K562 (cell line): ENCODE data around the gene HSD17B8. TPM values are rescaled to one million over a fixed set of nuclear protein-coding genes. Genes with fewer than 3 reads are reported as not detected.

Source experiments
- BACH1 ChIP-seq: fragments of 200-800 bp; sonication (Bioruptor generic); IDR thresholded peaks from 2 replicates; pipeline ENCODE4 v1.6.1; 2016; ENCODE audit warnings: missing genetic modification characterization, missing compliant biosample characterization
- CLOCK ChIP-seq: fragments of 250-450 bp; sonication (Bioruptor Pico); IDR thresholded peaks from 2 replicates; pipeline ENCODE4 v1.4.0; 2020; ENCODE audit warnings: mild to moderate bottlenecking, moderate library complexity, borderline replicate concordance
- CREB3 ChIP-seq: fragments of 450-650 bp; conservative IDR thresholded peaks from 2 replicates; pipeline ENCODE4 v1.6.1; 2016; ENCODE audit warnings: missing genetic modification characterization, low read depth, mild to moderate bottlenecking, missing compliant biosample characterization, moderate library complexity
- DPF2 ChIP-seq: fragments of 450-650 bp; IDR thresholded peaks from 2 replicates; pipeline ENCODE4 v1.6.1; 2016
- E2F6 ChIP-seq, 2 experiments: IDR thresholded peaks; 2 replicates each; pipeline ENCODE4 v1.6.1; 2011; ENCODE audit warnings: borderline replicate concordance in 1 of 2, control low read depth in 1 of 2, low read depth in 1 of 2, low read length in 1 of 2, mild to moderate bottlenecking in 1 of 2, mixed read lengths in 1 of 2, moderate library complexity in 1 of 2; ENCODE audit not compliant: insufficient read depth in 1 of 2, insufficient read length in 1 of 2, poor library complexity in 1 of 2, severe bottlenecking in 1 of 2; ENCODE audit errors: extremely low read depth in 1 of 2
- FOXK1 ChIP-seq: sonication (generic); formaldehyde crosslinking; IDR thresholded peaks from 2 replicates; pipeline ENCODE4 v1.8.0; 2022; ENCODE audit warnings: missing genetic modification reagents, mild to moderate bottlenecking, borderline replicate concordance
- HDGF ChIP-seq: fragments of 450-650 bp; IDR thresholded peaks from 2 replicates; pipeline ENCODE4 v1.6.1; 2016
- HMG20B ChIP-seq: fragments of 250-450 bp; sonication (Bioruptor Pico); IDR thresholded peaks from 2 replicates; pipeline ENCODE4 v1.5.0; 2021; ENCODE audit warnings: mild to moderate bottlenecking
- MITF ChIP-seq: IDR thresholded peaks from 2 replicates; pipeline ENCODE4 v1.6.1; 2014; ENCODE audit warnings: antibody characterized with exemption
- NFRKB ChIP-seq: fragments of 450-650 bp; IDR thresholded peaks from 2 replicates; pipeline ENCODE4 v1.6.1; 2016; ENCODE audit warnings: low read depth
- OTX1 ChIP-seq: fragments of 450-650 bp; formaldehyde crosslinking; IDR thresholded peaks from 2 replicates; pipeline ENCODE4 v1.4.0; 2022; ENCODE audit warnings: mild to moderate bottlenecking
- SMARCA5 ChIP-seq: fragments of 450-650 bp; IDR thresholded peaks from 2 replicates; pipeline ENCODE4 v1.6.1; 2016
- TSHZ1 ChIP-seq: fragments of 250-450 bp; sonication (Bioruptor Pico); IDR thresholded peaks from 2 replicates; pipeline ENCODE4 v1.4.0; 2020; ENCODE audit warnings: mild to moderate bottlenecking, moderate library complexity
- XRCC5 ChIP-seq: fragments of 200-400 bp; formaldehyde crosslinking; IDR thresholded peaks from 2 replicates; pipeline ENCODE4 v1.6.1; 2017; ENCODE audit warnings: low read depth, mild to moderate bottlenecking, low read length
- ZNF830 ChIP-seq: fragments of 250-450 bp; sonication (Bioruptor Pico); IDR thresholded peaks from 2 replicates; pipeline ENCODE4 v1.5.0; 2021; ENCODE audit warnings: mild to moderate bottlenecking
- polyA plus RNA-seq, 8 experiments: library from polyadenylated mRNA; depleted of rRNA in 4 of 8; stranded (reverse) in 5 of 8; unstranded in 3 of 8; fragments of >200 nt; fragmentation: Nextera tagmentation in 2 of 8; fragmentation: Illumina TruSeq in 1 of 8; extraction: Ambion mirVana in 2 of 8; extraction: Trizol in 1 of 8; gene quantifications; 2 replicates each; pipeline versions ENCODE4 v1.2.1 to v1.2.3, GENCODE V29; 2011 to 2014; ENCODE audit warnings: inconsistent platforms in 1 of 8, missing spikeins in 1 of 8
- total RNA-seq, 7 experiments: library from RNA; depleted of rRNA in 6 of 7; stranded (reverse); fragments of >200 nt in 6 of 7; fragmentation: Illumina TruSeq in 2 of 7; extraction: Trizol in 2 of 7; gene quantifications; 2 replicates each; pipeline versions ENCODE4 v1.2.1 to v1.2.3, GENCODE V29; 2011 to 2021; ENCODE audit warnings: low replicate concordance in 1 of 7
- TF ChIP-seq, protein P1 (sequence below): fragments of 150-350 bp; conservative IDR thresholded peaks from 2 replicates; pipeline ENCODE4 v1.6.1; 2014; ENCODE audit warnings: low read length

Gene HSD17B8
- total and polyA plus RNA-seq, 9 of the 15 experiments (the other 6 are each of a cell fraction or from before 2014, with no cell fraction given): 3.7 to 35.2 (median 14.2) TPM

DNA sequence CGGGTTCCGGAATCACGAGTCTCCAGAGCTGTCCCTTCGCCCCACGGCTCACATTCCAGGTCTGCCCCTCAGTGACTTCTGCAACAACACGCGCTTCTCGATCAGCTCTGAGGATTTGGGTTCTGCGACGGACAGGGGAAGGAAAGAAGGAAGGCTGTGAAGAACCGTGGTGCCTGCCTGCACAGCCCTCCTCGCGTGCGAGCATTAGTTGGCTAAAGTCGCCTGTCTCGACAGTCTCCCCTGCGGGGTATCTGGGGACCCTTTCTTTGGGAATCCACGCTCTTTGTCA is 44.1 kb downstream of the HSD17B8 start (continued):
- TF ChIP-seq MITF: no peak
- 0 out of 2 replicates have a peak, but pooled peaks have one; percentile 64 for TF ChIP-seq SMARCA5
- peak; percentile 77; the same call in 1 of the 2 replicates for TF ChIP-seq XRCC5
- TF ChIP-seq DPF2: 0 out of 2 replicates have a peak, but pooled peaks have one; percentile 40
- 0 out of 2 replicates have a peak, but pooled peaks have one; percentile 10 for TF ChIP-seq OTX1 (CRISPR knock-in tag)
- TF ChIP-seq CREB3 (tag): peak; percentile 72; the same call in 1 of the 2 replicates
- TF ChIP-seq FOXK1 (CRISPR knock-in tag): peak; percentile 75; the same call in 1 of the 2 replicates
- peak; percentile 16; the same call in 1 of the 2 replicates for TF ChIP-seq HDGF
- TF ChIP-seq BACH1 (tag): no peak
- TF ChIP-seq TSHZ1 (CRISPR knock-in tag): no peak
- peak in 1 of 2 experiments; percentile 41 for TF ChIP-seq E2F6 (IDR thresholded peaks at IDR 0.05; ENCODE audit: borderline replicate concordance in 1 of 2, extremely low read depth in 1 of 2, insufficient read depth in 1 of 2, insufficient read length in 1 of 2, low read depth in 1 of 2, low read length in 1 of 2, poor library complexity in 1 of 2, severe bottlenecking in 1 of 2)
- no peak for TF ChIP-seq ZNF830 (CRISPR knock-in tag)
- TF ChIP-seq CLOCK: no peak
- TF ChIP-seq HMG20B: no peak
- TF ChIP-seq, protein P1, sequence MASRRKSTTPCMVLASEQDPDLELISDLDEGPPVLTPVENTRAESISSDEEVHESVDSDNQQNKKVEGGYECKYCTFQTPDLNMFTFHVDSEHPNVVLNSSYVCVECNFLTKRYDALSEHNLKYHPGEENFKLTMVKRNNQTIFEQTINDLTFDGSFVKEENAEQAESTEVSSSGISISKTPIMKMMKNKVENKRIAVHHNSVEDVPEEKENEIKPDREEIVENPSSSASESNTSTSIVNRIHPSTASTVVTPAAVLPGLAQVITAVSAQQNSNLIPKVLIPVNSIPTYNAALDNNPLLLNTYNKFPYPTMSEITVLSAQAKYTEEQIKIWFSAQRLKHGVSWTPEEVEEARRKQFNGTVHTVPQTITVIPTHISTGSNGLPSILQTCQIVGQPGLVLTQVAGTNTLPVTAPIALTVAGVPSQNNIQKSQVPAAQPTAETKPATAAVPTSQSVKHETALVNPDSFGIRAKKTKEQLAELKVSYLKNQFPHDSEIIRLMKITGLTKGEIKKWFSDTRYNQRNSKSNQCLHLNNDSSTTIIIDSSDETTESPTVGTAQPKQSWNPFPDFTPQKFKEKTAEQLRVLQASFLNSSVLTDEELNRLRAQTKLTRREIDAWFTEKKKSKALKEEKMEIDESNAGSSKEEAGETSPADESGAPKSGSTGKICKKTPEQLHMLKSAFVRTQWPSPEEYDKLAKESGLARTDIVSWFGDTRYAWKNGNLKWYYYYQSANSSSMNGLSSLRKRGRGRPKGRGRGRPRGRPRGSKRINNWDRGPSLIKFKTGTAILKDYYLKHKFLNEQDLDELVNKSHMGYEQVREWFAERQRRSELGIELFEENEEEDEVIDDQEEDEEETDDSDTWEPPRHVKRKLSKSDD: 0 out of 2 replicates have a peak, but pooled peaks have one; percentile 4
- peak; percentile 81 for TF ChIP-seq NFRKB
